GM21576 (cell line): Measurements from ENCODE around the gene ADD1.

Source experiments
- ATAC-seq: cut with Tn5 transposase; IDR thresholded peaks from one replicate; pipeline ENCODE4 v1.9.1; 2021; ENCODE audit warnings: mild to moderate bottlenecking, moderate library complexity; ENCODE audit not compliant: unreplicated experiment

The ADD1 gene

GRCh38 chr4:2843263-2843940 lies at the start of gene ADD1:
Gene ADD1 (plus strand): TSS chr4:2843844. CDS start chr4:2875916, 32,072 bp downstream.
- ATAC-seq, result peak; percentile 82

- ATAC-seq, result no peak
Observed at GRCh38 chr4:2794486-2795299, 49.0 kb upstream of the ADD1 start.

GRCh38 chr4:2795300-2795892 lies 48.2 kb upstream of the ADD1 start:
- ATAC-seq, result no peak

- ATAC-seq, result no peak
Observed at GRCh38 chr4:2795893-2796848, 47.5 kb upstream of the ADD1 start.

GRCh38 chr4:2796849-2797544 lies 46.6 kb upstream of the ADD1 start:
- no peak for ATAC-seq

- no peak for ATAC-seq
Observed at GRCh38 chr4:2797545-2798305, 45.9 kb upstream of the ADD1 start.

GRCh38 chr4:2798399-2799223 lies 45.0 kb upstream of the ADD1 start:
- ATAC-seq, result peak; percentile 48

- no peak for ATAC-seq
Observed at GRCh38 chr4:2799224-2799911, 44.3 kb upstream of the ADD1 start.

GRCh38 chr4:2799971-2800690 lies 43.5 kb upstream of the ADD1 start:
- ATAC-seq, result no peak

GRCh38 chr4:2800691-2801596 lies 42.7 kb upstream of the ADD1 start:
- no peak for ATAC-seq

- ATAC-seq, result no peak
Observed at GRCh38 chr4:2802618-2803531, 40.8 kb upstream of the ADD1 start.

GRCh38 chr4:2803624-2804448 lies 39.8 kb upstream of the ADD1 start:
- ATAC-seq, result no peak

- ATAC-seq, result no peak
Observed at GRCh38 chr4:2804449-2804972, 39.1 kb upstream of the ADD1 start.

GRCh38 chr4:2804973-2805501 lies 38.6 kb upstream of the ADD1 start:
- ATAC-seq, result no peak
